DOHH2 (cell line): ENCODE data around the gene OSM.

Source experiments
- H3F3A ChIP-seq: fragments of 200-600 bp; sonication (generic), shearing (Covaris generic); 2 replicates; pipeline ENCODE4 v1.6.0; 2016; ENCODE audit warnings: antibody characterized with exemption, mild to moderate bottlenecking; ENCODE audit not compliant: control insufficient read depth, insufficient read depth
- H3K27ac ChIP-seq: fragments of 200-600 bp; sonication (generic); 2 replicates; pipeline ENCODE4 v1.5.1; 2014; ENCODE audit warnings: low read depth, mild to moderate bottlenecking, low read length, moderate library complexity
- H3K27me3 ChIP-seq: fragments of 200-600 bp; sonication (generic); 2 replicates; pipeline ENCODE4 v1.6.1; 2014; ENCODE audit warnings: mild to moderate bottlenecking, low read length, mixed read lengths; ENCODE audit not compliant: control insufficient read depth
- H3K36me3 ChIP-seq: fragments of 200-600 bp; sonication (generic); 2 replicates; pipeline ENCODE4 v1.6.1; 2014; ENCODE audit warnings: mild to moderate bottlenecking, low read length, moderate library complexity, mixed read lengths; ENCODE audit not compliant: control insufficient read depth
- H3K4me1 ChIP-seq: fragments of 200-600 bp; sonication (generic); 2 replicates; pipeline ENCODE4 v1.6.1; 2014; ENCODE audit warnings: mild to moderate bottlenecking, low read length, mixed read lengths; ENCODE audit not compliant: control insufficient read depth
- H3K4me2 ChIP-seq: fragments of 200-600 bp; sonication (generic); 2 replicates; pipeline ENCODE4 v1.6.0; 2014; ENCODE audit warnings: mild to moderate bottlenecking, low read length, moderate library complexity
- H3K4me3 ChIP-seq: fragments of 200-600 bp; sonication (generic); 2 replicates; pipeline ENCODE4 v1.5.1; 2014; ENCODE audit warnings: mild to moderate bottlenecking, low read length, mixed read lengths
- H3K79me2 ChIP-seq: fragments of 200-600 bp; sonication (generic); 2 replicates; pipeline ENCODE4 v1.6.1; 2014; ENCODE audit warnings: mild to moderate bottlenecking, low read length, mixed read lengths; ENCODE audit not compliant: control insufficient read depth
- H3K9me2 ChIP-seq: fragments of 200-600 bp; sonication (generic); replicated peaks from 2 replicates; pipeline ENCODE4 v1.6.1; 2014; ENCODE audit warnings: mild to moderate bottlenecking, low read length, mixed read lengths; ENCODE audit not compliant: control insufficient read depth
- H3K9me3 ChIP-seq: fragments of 200-600 bp; sonication (generic); 2 replicates; pipeline ENCODE4 v1.6.1; 2014; ENCODE audit warnings: antibody characterized with exemption, low read length, mixed read lengths; ENCODE audit not compliant: control insufficient read depth, insufficient read depth
- H4K20me1 ChIP-seq: fragments of 200-600 bp; sonication (generic); 2 replicates; pipeline ENCODE4 v1.6.0; 2014; ENCODE audit warnings: low read depth, mild to moderate bottlenecking, antibody characterized with exemption, low read length, moderate library complexity; ENCODE audit not compliant: control insufficient read depth, insufficient read depth
- EZH2phosphoT487 ChIP-seq: fragments of 200-600 bp; sonication (generic); IDR thresholded peaks from 2 replicates; pipeline ENCODE4 v1.6.1; 2017; ENCODE audit warnings: borderline replicate concordance, mild to moderate bottlenecking, antibody characterized with exemption, low read length, moderate library complexity, mixed read lengths
- TF ChIP-seq, protein P1 (sequence below): fragments of 200-600 bp; sonication (generic); IDR thresholded peaks from one replicate; pipeline ENCODE4 v1.5.1; 2014; ENCODE audit warnings: antibody characterized with exemption, mild to moderate bottlenecking, low read depth, low read length; ENCODE audit not compliant: poor library complexity, severe bottlenecking

The OSM gene

DNA sequence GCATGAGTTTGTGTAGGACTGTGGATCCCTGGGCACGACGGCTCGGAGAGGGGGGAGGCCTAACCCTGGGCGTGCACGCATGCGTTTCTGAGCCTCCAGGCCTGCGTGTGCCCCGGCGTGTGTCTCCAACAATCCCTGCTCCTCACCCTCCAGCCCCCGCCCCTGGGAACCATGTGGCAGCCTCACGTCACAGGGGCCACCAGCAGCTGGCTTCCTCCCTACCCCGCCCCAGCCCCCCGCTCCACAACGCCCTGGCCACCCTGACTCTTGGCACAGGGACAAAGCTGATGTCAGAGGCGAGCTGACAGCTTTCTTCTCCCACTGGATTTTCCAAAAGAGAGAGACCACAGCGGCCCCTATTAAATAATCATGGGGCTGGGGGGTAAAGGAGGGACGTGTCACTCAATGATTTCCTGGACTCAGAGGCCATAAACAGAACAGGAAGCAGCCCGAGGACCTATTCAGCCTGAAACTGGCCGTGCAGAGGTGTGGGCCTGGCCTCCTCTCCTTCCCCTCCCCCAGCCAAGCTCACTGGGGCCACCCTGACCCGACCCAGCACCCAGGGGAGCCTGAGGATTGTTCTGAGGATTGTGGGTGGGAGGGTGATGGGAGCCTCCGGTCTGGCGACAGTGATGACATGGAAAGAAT lies 13.3 kb downstream of the OSM start:
- no peak overlapping the region for H3K27ac ChIP-seq
- H3K4me1 ChIP-seq, result no peaks in the 10 kb centered on the region
- H3K9me3 ChIP-seq, result no peaks in the 10 kb centered on the region
- no peaks in the 10 kb centered on the region for H3K36me3 ChIP-seq
- no peaks in the 10 kb centered on the region for H3K79me2 ChIP-seq
- no peaks in the 10 kb centered on the region for H3K27me3 ChIP-seq
- no peaks in the 10 kb centered on the region for H4K20me1 ChIP-seq
- H3K9me2 ChIP-seq, result no peaks in the 10 kb centered on the region
- H3F3A ChIP-seq, result no peaks in the 10 kb centered on the region
- no peak overlapping the region for H3K4me3 ChIP-seq
- TF ChIP-seq EZH2phosphoT487, result no peak
- TF ChIP-seq, protein P1, sequence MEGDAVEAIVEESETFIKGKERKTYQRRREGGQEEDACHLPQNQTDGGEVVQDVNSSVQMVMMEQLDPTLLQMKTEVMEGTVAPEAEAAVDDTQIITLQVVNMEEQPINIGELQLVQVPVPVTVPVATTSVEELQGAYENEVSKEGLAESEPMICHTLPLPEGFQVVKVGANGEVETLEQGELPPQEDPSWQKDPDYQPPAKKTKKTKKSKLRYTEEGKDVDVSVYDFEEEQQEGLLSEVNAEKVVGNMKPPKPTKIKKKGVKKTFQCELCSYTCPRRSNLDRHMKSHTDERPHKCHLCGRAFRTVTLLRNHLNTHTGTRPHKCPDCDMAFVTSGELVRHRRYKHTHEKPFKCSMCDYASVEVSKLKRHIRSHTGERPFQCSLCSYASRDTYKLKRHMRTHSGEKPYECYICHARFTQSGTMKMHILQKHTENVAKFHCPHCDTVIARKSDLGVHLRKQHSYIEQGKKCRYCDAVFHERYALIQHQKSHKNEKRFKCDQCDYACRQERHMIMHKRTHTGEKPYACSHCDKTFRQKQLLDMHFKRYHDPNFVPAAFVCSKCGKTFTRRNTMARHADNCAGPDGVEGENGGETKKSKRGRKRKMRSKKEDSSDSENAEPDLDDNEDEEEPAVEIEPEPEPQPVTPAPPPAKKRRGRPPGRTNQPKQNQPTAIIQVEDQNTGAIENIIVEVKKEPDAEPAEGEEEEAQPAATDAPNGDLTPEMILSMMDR, result no peak
- no peak overlapping the region for H3K4me2 ChIP-seq

DNA sequence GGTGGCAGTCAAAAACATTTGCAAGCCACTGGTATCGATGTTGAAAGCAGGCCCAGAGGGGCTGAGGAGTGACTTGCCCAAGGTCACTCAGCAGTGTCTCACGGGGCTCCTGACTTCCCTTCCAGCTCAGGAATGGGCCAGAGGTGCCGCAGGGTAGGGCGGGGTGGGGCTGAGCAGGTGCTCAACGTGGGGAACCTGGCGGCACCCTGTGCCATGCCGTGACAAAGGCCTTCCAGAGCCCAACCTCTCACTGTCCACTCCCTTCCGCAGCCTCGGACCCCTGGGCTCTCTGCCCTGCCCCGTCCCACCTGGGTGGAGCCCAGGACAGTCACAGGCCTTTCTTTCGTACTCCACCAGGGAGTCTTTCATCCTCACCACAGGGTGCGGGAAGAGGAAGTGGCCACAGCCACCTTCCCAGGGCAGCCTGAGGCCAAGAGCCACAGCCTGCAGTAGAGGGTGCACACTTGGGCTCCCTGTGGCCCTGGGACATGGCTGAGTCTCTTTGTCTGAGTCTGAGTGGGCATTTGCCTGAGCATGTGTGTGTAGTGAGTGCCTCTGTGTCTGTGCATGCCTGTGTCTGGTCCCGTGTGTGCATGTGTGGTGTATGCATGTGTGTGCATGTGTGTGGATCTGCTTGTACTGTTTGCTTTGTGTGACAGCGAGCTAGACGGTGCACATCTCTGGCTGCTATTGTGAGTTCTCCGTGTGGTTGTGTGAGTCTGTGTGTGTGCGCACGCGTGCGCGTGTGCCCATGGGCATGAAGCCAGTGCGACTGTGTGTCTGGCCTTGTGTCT lies 14.0 kb downstream of the OSM start:
- TF ChIP-seq EZH2phosphoT487, result no peak
- TF ChIP-seq, protein P1, result no peak

DNA sequence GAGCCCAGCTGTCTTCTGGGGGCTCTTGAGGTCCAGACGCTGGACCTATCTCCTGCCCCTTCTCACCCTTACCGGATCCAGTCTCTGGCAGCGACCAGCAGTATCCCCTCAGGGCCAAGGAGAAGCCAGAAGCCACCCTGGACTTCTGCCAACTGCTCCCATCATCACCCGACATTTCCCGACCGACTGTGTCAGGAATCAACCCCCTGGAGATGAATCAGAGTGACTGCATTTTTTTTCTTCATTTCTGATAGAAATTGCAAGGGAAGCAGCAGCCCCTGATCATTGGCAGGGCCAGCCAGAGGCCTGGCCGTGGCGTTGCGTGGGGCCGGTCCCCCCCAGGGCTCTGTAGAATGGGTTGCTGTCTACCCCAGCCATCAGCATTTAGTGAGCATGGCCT lies 14.9 kb downstream of the OSM start:
- Histone ChIP-seq H3K79me2 (no peaks in the 10 kb centered on the region), H3K9me3 (no peaks in the 10 kb centered on the region), H3K27me3 (peaks cover 11% of the 10 kb centered on the region), H3K4me3 (no peak overlapping the region), H3K4me1 (no peaks in the 10 kb centered on the region), H3F3A (no peaks in the 10 kb centered on the region), H3K4me2 (no peak overlapping the region), H3K27ac (no peak overlapping the region), H4K20me1 (no peaks in the 10 kb centered on the region), H3K36me3 (no peaks in the 10 kb centered on the region), H3K9me2 (no peaks in the 10 kb centered on the region)
- no peak for TF ChIP-seq EZH2phosphoT487
- TF ChIP-seq, protein P1, result no peak

More for the DNA sequence above, 14.0 kb downstream of the OSM start:
- no peak overlapping the region for H3K4me2 ChIP-seq
- H3K36me3 ChIP-seq, result no peaks in the 10 kb centered on the region
- H4K20me1 ChIP-seq, result no peaks in the 10 kb centered on the region
- H3K9me2 ChIP-seq, result no peaks in the 10 kb centered on the region
- H3K79me2 ChIP-seq, result no peaks in the 10 kb centered on the region
- H3K4me1 ChIP-seq, result no peaks in the 10 kb centered on the region
- no peak overlapping the region for H3K27ac ChIP-seq
- no peaks in the 10 kb centered on the region for H3F3A ChIP-seq
- H3K4me3 ChIP-seq, result no peak overlapping the region
- no peaks in the 10 kb centered on the region for H3K9me3 ChIP-seq
- peaks cover 2% of the 10 kb centered on the region; the same call in 1 of the 2 replicates for H3K27me3 ChIP-seq
